HG03460 (cell line): ENCODE measurements around the gene ABR.
"Not testable (repeated sequence)": the region's sequence is repeated elsewhere in the genome, so short reads cannot be mapped to it uniquely, and the experiment has no call there.

Experiments
- ATAC-seq: cut with Tn5 transposase; IDR thresholded peaks from one replicate; pipeline ENCODE4 v1.9.1; 2021; ENCODE audit not compliant: unreplicated experiment

Gene ABR

GRCh38 chr17:1122533-1123392 lies 57.0 kb downstream of the ABR start:
- peak; percentile 50 for ATAC-seq

- ATAC-seq: not testable (repeated sequence)
Measured at GRCh38 chr17:1121442-1121817, 58.4 kb downstream of the ABR start.

DNA sequence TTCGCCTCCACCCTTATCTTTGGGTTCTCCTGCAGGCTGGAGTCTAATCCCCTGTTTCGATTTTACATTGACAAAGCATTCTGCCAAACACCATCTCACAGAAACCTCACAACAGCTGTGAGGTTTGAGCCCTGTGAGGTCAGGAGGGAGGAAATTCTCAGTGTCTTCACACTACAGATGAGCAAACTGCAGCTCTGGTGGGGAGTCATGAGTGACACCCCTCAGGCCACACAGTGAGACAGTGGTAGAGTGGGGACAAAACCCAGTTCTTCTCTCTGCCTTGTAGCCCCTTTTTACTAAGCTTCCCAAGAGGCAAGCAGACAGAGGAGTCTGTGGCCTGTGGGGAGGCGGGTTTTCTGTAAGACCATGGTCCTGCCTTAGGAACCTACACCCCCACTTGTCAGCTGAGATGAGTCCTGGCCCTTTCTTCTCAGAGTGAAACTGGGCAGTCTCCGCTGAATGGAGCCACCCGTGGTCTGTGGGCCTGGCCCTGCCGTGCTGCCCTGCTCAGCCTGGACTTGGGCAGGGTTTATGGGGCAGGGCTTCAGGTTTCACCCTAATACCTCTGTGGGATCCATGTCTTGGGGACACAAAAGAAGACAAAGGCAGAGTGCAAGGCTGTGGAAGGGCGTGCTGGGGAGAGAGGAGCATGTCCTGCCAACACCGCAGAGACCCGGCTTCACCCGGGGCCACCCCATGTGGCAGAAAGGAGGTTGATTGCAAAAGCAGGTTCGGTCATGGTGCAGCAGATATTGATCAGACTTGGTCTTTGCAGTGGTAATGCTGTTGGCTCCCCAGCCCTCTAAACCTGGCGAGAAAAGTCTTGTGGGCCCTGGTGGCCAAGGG lies 59.0 kb downstream of the ABR start:
- ATAC-seq: no peak

DNA sequence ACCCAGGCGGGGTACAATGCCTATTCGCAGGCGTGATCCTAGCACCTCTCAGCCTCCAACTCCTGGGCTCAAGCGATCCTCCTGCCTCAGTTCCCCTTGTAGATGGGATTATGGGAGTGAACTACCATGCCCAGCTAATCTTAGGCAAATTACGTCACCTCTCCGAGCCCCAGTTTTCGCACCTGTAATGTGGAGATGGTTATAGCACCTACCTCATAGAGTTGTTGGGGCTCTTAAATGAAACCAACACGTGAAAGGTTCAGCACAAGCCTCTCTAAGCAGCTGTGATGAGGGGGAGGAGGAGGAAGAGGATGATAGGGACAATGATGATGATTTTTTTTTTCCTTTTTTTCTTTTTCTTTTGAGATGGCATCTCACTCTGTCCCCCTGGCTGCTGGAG lies 59.9 kb downstream of the ABR start:
- no peak for ATAC-seq

- ATAC-seq: no peak
Measured at GRCh38 chr17:1116602-1117001, 63.2 kb downstream of the ABR start.

DNA sequence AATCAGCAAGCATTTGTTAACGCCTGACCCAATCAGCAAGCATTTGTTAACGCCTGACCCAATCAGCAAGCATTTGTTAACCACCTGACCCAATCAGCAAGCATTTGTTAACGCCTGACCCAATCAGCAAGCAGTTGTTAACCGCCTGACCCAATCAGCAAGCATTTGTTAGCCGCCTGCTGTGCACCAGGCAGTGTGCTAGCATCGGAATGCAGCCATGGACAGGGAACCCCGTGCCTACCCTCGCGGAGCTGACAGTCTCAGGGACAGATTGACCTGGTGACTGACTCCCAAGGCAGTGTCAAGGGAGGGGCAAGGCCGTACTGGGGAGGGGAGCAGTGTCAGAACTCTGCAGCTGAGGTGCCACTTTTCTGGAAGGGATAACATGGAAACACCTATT lies 66.9 kb downstream of the ABR start:
- ATAC-seq: no peak

DNA sequence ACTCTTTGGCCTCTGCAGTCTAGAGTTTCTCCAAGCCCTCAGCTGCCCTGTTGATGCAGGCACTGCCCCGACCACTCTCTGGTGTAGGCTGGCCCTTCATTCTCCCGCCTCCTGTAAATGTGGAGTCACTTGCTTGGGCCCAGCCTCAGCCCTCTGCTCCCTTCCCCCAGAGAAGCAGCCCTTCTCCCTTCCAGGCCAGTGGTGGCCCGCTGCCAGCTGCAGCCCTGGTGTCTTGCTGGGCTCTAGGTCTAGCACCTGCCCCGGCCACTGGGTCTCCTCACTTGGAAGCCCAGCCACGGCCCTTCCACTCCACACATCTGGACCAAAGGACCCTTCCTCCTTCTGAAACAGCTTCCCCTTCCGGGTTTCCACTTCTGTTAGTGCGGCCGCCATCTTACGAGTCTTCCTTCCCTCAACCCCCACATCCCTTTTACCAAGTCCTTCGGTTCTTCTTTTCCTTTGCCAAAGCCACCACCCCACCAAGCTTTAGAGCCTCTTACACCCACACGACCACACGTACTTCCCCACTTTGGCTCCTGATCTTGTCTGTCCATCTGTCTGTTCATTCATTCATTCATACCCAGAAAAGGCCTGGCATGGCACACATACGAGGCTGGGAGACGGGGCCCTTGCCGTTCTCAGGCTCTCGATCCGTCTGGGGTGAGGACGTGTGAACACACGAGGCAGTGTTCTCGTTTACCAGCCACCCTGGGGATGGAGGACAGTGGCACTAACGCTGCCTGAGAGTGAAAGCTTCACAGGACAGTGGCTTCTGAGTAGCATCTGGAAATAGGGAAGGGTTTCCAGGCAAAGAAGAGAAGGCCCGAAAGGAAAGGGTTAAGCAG lies 68.0 kb downstream of the ABR start:
- ATAC-seq: no peak

DNA sequence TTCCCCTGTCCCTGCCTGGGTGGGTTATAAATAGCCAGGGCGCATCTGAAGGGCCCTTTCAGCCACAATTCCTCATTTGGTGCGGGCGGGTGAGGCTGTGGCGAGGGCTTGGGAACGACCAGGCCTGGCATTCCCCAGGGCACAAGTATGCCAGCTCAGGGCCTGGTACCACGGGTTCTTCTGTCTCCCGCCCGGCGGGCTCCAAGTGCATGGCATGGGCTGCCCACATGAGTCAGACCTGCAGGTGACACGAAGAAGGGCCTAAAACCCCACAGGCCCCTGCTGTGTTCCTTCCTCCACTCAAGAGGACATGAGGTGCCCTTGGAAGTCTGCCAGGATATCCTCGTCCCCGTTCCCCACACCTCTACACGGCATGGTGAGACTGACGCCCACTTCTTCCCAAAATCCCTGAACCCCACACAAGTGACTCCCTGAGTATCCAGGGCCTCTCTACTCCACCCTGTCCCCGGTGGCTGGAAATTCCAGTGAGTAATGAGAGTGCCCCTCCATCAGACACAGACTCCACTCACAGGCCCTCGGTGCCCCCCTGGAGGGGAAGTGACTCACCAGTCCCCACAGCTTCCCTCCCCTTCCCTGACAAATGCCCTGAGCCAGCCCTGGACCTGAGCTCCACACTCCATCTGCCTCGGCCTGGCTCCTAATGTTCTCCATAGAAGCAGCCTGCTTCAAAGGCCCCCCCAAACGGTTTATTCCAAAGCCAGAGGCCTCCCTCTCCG lies 68.8 kb downstream of the ABR start:
- no peak for ATAC-seq

DNA sequence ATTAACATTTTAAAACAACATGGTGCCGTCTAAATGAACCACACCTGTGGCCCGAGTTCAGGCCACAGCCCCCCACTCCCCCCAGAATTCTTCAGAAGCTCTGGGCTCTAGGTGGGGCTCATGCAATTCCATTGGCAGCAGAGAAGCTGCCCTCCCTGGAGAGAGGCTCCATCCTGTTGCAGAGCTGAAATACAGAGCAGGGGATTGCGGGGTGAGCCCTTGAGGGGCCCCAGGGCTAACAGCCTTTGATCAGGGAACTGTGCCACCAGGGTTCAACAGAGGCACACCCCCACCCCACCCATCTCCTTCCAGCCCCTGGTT lies 69.3 kb downstream of the ABR start:
- ATAC-seq: no peak

GRCh38 chr17:1109606-1110540 lies 69.9 kb downstream of the ABR start:
- peak; percentile 16 for ATAC-seq

DNA sequence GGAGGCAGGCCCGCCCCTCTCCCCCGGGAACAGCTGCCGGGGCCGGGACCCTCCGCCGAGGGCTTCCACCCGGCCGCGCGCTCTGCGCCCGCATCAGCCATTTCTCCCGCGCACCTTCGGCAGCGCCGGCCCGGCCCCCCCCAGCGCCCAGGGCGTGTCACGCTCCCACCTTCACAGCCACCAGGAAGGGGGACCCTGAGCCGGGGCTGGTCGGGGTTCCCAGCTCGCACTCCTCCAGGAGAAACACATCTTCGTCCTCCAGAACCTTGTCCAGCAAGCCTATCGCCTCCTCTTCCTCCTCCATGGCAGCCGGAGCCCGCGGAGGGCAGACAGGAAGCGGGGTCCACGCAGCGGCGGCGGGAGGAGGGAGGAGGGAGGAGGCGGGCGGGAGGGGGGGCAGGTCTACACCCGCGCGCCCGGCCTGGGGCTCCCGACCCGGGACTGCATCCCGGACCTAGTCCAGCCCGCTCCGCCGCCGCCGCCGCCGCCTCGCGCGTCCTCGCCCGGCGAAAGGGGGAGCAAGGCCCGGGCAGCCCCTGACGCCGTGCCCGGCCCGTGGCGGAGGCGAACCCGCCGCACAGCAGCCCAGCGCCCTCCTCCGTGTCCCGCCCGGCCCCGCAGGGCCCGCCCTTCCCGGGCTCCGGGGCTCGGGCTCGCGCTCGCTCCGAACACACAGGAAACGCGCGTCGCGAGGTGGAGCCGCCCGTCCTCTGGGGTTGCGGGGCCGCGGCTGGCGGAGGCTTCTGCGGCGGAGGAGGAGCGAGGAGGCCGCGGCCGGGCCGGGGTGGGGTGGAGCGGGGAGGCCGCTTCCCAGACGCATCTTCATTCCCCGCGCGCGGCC lies 70.8 kb downstream of the ABR start:
- ATAC-seq: peak; percentile 53

DNA sequence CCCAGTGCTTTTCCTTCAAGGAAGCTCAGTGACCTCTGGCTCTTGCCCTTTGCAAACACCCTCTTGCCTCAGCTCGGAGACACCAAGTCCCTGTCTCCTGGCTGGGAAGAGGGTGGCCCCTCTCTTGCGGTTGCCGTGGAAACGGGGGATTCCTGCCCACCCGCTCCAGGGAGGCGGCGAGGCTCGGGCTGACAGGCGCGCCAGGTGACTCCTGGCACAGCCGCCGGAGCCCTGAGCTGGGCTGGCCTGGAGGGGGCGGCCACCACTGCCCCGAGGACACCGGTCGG lies 71.4 kb downstream of the ABR start:
- peak; percentile 19 for ATAC-seq

DNA sequence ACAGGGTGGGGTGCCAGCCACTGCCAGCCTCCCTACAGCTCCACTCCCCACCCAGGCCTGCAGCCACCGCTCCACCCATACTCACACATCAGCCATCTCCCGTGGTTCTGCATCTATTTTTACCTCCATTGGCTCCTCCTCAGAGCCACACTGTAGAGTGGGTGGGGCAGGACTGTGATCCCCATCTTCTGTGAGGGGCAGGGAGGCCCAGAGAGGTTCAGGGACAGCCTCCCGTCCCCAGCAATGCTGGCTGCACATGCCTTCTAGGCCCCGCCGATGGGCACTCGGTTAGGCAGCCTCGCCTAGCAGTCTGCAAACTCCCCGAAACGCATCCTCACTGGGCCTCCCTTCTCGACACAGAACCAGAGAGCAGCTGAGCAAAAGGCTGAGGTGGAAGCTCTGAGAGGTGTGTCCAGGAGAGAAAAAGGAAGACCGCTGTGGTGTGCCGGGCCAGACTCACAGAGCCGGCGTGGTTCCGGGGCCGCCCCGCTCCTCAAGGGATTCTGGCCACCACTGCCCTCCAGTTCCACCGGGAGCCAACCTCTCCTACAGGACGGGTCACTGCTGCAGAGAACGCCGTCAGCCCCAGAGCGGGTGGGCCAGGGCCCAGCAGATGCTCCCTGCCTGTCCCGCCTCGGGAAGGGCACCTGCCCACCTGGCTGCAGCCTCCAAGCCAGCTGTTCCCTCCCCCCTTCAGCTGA lies 71.9 kb downstream of the ABR start:
- no peak for ATAC-seq

GRCh38 chr17:1107083-1107776 lies 72.6 kb downstream of the ABR start:
- no peak for ATAC-seq

GRCh38 chr17:1104222-1104621 lies 75.6 kb downstream of the ABR start:
- ATAC-seq: no peak

- ATAC-seq: no peak
Measured at GRCh38 chr17:1100382-1100781, 79.4 kb downstream of the ABR start.

DNA sequence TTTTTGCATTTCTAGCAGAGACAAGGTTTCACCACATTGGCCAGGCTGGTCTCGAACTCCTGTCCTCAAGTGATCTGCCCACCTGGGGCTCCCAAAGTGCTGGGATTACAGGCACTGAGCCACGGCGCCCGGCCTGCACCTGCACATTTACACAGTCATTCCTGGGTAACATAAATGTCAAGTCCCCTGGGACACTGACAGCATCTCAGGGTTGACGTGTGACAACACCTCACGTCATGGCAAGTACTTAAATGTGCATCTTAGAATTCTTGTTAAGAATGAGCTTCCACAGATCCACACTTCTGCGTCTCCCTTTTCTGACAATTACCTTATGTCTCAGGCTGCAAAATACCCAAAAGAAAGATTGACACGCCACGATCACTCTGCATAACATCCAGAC lies 80.5 kb downstream of the ABR start:
- ATAC-seq: no peak
